HepG2 (cell line): ENCODE measurements around the gene C5. TPM values are rescaled to one million over a fixed set of nuclear protein-coding genes. Genes with fewer than 3 reads are reported as not detected.

Experiments used
- ATAC-seq: fragments of 200-7000 bp; cut with Tn5 transposase; 3 replicates; pipeline ENCODE4 v1.9.1; 2020; ENCODE audit warnings: mild to moderate bottlenecking, moderate library complexity
- BruUV-seq: library from RNA; stranded (reverse); fragments of 400-500 nt; replicated peaks from 2 replicates; lab custom pipeline; 2021; lab: Mats Ljungman, UMichigan
- CTCF ChIA-PET: fragments of 300-600 bp; formaldehyde crosslinking; extraction: SDS; loops from one replicate; lab custom pipeline; 2021; ENCODE audit warnings: low total read pairs, inconsistent platforms, low intra/inter-chr PET ratio; lab: Yijun Ruan, JAX
- POLR2A ChIA-PET: fragments of 350-600 bp; sonication (Branson Sonifier 250); formaldehyde crosslinking; loops from one replicate; lab custom pipeline; 2020; ENCODE audit warnings: antibody characterized with exemption, inconsistent platforms; lab: Yijun Ruan, JAX
- DNase-seq: peaks from one replicate; pipeline ENCODE4 v3.0.0-alpha.2; 2015; ENCODE audit warnings: low spot score
- FAIRE-seq: peaks from 3 replicates; lab custom pipeline; 2011; peaks lifted over from hg19 to GRCh38; lab: Jason Lieb, UNC
- H2AFZ ChIP-seq: one replicate; pipeline ENCODE4 v1.6.1; 2011; ENCODE audit warnings: low read length, inconsistent platforms
- H3K27ac ChIP-seq: fragments of 300-600 bp; 3 replicates; pipeline ENCODE4 v1.8.0; 2011; ENCODE audit warnings: mixed run types, mild to moderate bottlenecking, mixed read lengths, low read length, inconsistent platforms; ENCODE audit not compliant: insufficient read depth; ENCODE audit errors: extremely low read length
- H3K27me3 ChIP-seq, 2 experiments: fragments of 200-600 bp in 1 of 2; 2 replicates in 1 of 2; 3 replicates in 1 of 2; pipeline versions ENCODE4 v1.6.0 to v1.8.0; 2011; ENCODE audit warnings: low read length in 2 of 2, mild to moderate bottlenecking in 2 of 2, moderate library complexity in 2 of 2, inconsistent platforms in 1 of 2; ENCODE audit not compliant: insufficient read depth in 2 of 2, control insufficient read depth in 1 of 2
- H3K36me3 ChIP-seq, 2 experiments: fragments of 200-600 bp in 1 of 2; replicated peaks in 1 of 2; 2 replicates in 1 of 2; 3 replicates in 1 of 2; pipeline versions ENCODE4 v1.5.1 to v1.8.0; 2011; ENCODE audit warnings: low read length in 2 of 2, inconsistent platforms in 1 of 2; ENCODE audit not compliant: insufficient read depth in 2 of 2, control insufficient read depth in 1 of 2
- H3K4me1 ChIP-seq: 2 replicates; pipeline ENCODE4 v1.5.1; 2012; ENCODE audit warnings: low read length, inconsistent platforms; ENCODE audit not compliant: insufficient read depth
- H3K4me2 ChIP-seq: 2 replicates; pipeline ENCODE4 v1.6.0; 2011; ENCODE audit warnings: low read depth, low read length, inconsistent platforms
- H3K4me3 ChIP-seq, 3 experiments: fragments of 200-600 bp in 1 of 3; sonication (generic), shearing (Covaris generic) in 1 of 3; replicated peaks in 1 of 3; 2 replicates each; pipeline ENCODE4 v1.5.1; 2011 to 2016; ENCODE audit warnings: low read length in 3 of 3, inconsistent platforms in 2 of 3, low read depth in 2 of 3, mild to moderate bottlenecking in 2 of 3, control low read depth in 1 of 3, mixed read lengths in 1 of 3; ENCODE audit not compliant: insufficient read depth in 1 of 3
- H3K79me2 ChIP-seq: one replicate; pipeline ENCODE4 v1.6.1; 2011; ENCODE audit warnings: low read length, inconsistent platforms; ENCODE audit not compliant: insufficient read depth
- H3K9ac ChIP-seq: 2 replicates; pipeline ENCODE4 v1.6.0; 2011; ENCODE audit warnings: mild to moderate bottlenecking, low read depth, low read length, inconsistent platforms; ENCODE audit not compliant: insufficient read depth
- H3K9me3 ChIP-seq: 2 replicates; pipeline ENCODE4 v1.5.1; 2012; ENCODE audit warnings: mild to moderate bottlenecking, low read length
- H4K20me1 ChIP-seq: 2 replicates; pipeline ENCODE4 v1.6.0; 2011; ENCODE audit warnings: inconsistent platforms, mild to moderate bottlenecking, low read length, moderate library complexity; ENCODE audit not compliant: insufficient read depth
- AHR ChIP-seq: IDR thresholded peaks from 2 replicates; pipeline ENCODE4 v1.6.1; 2018; ENCODE audit warnings: missing genetic modification reagents, missing compliant biosample characterization
- ATM ChIP-seq: fragments of 450-650 bp; IDR thresholded peaks from 2 replicates; pipeline ENCODE4 v1.7.1; 2017; ENCODE audit warnings: mild to moderate bottlenecking, borderline replicate concordance
- CBX1 ChIP-seq: IDR thresholded peaks from one replicate; pipeline ENCODE4 v1.6.1; 2016; ENCODE audit warnings: antibody characterized with exemption, low read depth
- HBP1 ChIP-seq: IDR thresholded peaks from 2 replicates; pipeline ENCODE4 v1.6.1; 2016; ENCODE audit warnings: low read depth, control low read depth
- RFX1 ChIP-seq: fragments of 450-650 bp; IDR thresholded peaks from 2 replicates; pipeline ENCODE4 v1.6.1; 2017
- SMAD3 ChIP-seq: sonication (generic); formaldehyde crosslinking; IDR thresholded peaks from 2 replicates; pipeline ENCODE4 v1.4.0; 2020; ENCODE audit warnings: missing genetic modification reagents
- STAG1 ChIP-seq: sonication (generic); formaldehyde crosslinking; IDR thresholded peaks from 2 replicates; pipeline ENCODE4 v1.4.0; 2020; ENCODE audit warnings: missing genetic modification reagents
- UBTF ChIP-seq: sonication (generic); formaldehyde crosslinking; IDR thresholded peaks from 2 replicates; pipeline ENCODE4 v1.4.0; 2020; ENCODE audit warnings: mild to moderate bottlenecking, missing genetic modification reagents
- WIZ ChIP-seq: sonication (generic); formaldehyde crosslinking; IDR thresholded peaks from 2 replicates; pipeline ENCODE4 v1.5.1; 2020; ENCODE audit warnings: mild to moderate bottlenecking, missing genetic modification reagents
- ZFP36L2 ChIP-seq: sonication (generic); formaldehyde crosslinking; IDR thresholded peaks from 2 replicates; pipeline ENCODE4 v1.4.0; 2020; ENCODE audit warnings: missing genetic modification reagents
- ZNF205 ChIP-seq: IDR thresholded peaks from 2 replicates; pipeline ENCODE4 v1.6.1; 2018; ENCODE audit warnings: missing biosample characterization, missing genetic modification reagents
- ZNF274 ChIP-seq: sonication (generic); formaldehyde crosslinking; IDR thresholded peaks from 2 replicates; pipeline ENCODE4 v1.5.1; 2020; ENCODE audit warnings: mild to moderate bottlenecking, missing genetic modification reagents
- ZNF362 ChIP-seq: sonication (generic); formaldehyde crosslinking; IDR thresholded peaks from 2 replicates; pipeline ENCODE4 v1.4.0; 2020; ENCODE audit warnings: missing genetic modification reagents, mild to moderate bottlenecking, borderline replicate concordance
- ZNF556 ChIP-seq: sonication (generic); formaldehyde crosslinking; IDR thresholded peaks from 2 replicates; pipeline ENCODE4 v1.4.0; 2020; ENCODE audit warnings: mild to moderate bottlenecking, missing genetic modification reagents, borderline replicate concordance
- ZNF615 ChIP-seq: sonication (generic); formaldehyde crosslinking; IDR thresholded peaks from 2 replicates; pipeline ENCODE4 v1.5.0; 2020; ENCODE audit warnings: mild to moderate bottlenecking, missing genetic modification reagents, borderline replicate concordance
- ZNF678 ChIP-seq: sonication (generic); formaldehyde crosslinking; IDR thresholded peaks from 2 replicates; pipeline ENCODE4 v1.4.0; 2020; ENCODE audit warnings: mild to moderate bottlenecking, missing genetic modification reagents
- ZNF720 ChIP-seq: sonication (generic); formaldehyde crosslinking; IDR thresholded peaks from 2 replicates; pipeline ENCODE4 v1.4.0; 2020; ENCODE audit warnings: missing genetic modification reagents
- ZNF773 ChIP-seq: sonication (generic); formaldehyde crosslinking; IDR thresholded peaks from 2 replicates; pipeline ENCODE4 v1.4.0; 2020; ENCODE audit warnings: missing genetic modification reagents, borderline replicate concordance
- ZNF781 ChIP-seq: sonication (generic); formaldehyde crosslinking; IDR thresholded peaks from 2 replicates; pipeline ENCODE4 v1.5.1; 2020; ENCODE audit warnings: borderline replicate concordance, mild to moderate bottlenecking, missing genetic modification reagents; ENCODE audit errors: not compliant biosample characterization
- WGBS: methylation state at CpG from one replicate; pipeline ENCODE4 v1.1.6; 2017; ENCODE audit warnings: low lambda C conversion rate; 5-methylcytosine and 5-hydroxymethylcytosine counted together
- in situ Hi-C: cut with HindIII; loops from 2 replicates; pipeline ENCODE4 v1.10.0; 2017; ENCODE audit warnings: low pct_unique_long_range_greater_than_20kb; ENCODE audit not compliant: extremely low pct_ligation_motif_present
- intact Hi-C: fragments of 100-400 bp; cut with micrococcal nuclease; formaldehyde crosslinking; loops from one replicate; pipeline ENCODE4 v1.10.0; 2022; ENCODE audit not compliant: unreplicated experiment
- polyA plus RNA-seq, 8 experiments: library from polyadenylated mRNA; depleted of rRNA in 3 of 8; stranded (reverse) in 7 of 8; unstranded in 1 of 8; fragments of >200 nt; fragmentation: Illumina TruSeq in 4 of 8; extraction: Trizol in 4 of 8; gene quantifications; 2 replicates each; pipeline versions ENCODE4 v1.2.1 to v1.2.3, GENCODE V29; 2011 to 2016; ENCODE audit warnings: low read depth in 4 of 8, missing spikeins in 1 of 8, mixed read lengths in 1 of 8; ENCODE audit not compliant: insufficient read depth in 1 of 8
- total RNA-seq, 5 experiments: library from RNA; depleted of rRNA; stranded (reverse); fragments of >200 nt; fragmentation: Illumina TruSeq; extraction: Trizol; gene quantifications; 2 replicates each; pipeline ENCODE4 v1.2.3, GENCODE V29; 2016; ENCODE audit warnings: low read depth in 1 of 5
- TF ChIP-seq, protein P1 (sequence below): sonication (generic); formaldehyde crosslinking; IDR thresholded peaks from 2 replicates; pipeline ENCODE4 v1.5.1; 2020; ENCODE audit warnings: mild to moderate bottlenecking, moderate library complexity, missing genetic modification reagents

Gene C5
- total and polyA plus RNA-seq, 2 of the 13 experiments (the other 11 are each of a cell fraction or from before 2014, with no cell fraction given): 57.6 to 192 TPM

DNA sequence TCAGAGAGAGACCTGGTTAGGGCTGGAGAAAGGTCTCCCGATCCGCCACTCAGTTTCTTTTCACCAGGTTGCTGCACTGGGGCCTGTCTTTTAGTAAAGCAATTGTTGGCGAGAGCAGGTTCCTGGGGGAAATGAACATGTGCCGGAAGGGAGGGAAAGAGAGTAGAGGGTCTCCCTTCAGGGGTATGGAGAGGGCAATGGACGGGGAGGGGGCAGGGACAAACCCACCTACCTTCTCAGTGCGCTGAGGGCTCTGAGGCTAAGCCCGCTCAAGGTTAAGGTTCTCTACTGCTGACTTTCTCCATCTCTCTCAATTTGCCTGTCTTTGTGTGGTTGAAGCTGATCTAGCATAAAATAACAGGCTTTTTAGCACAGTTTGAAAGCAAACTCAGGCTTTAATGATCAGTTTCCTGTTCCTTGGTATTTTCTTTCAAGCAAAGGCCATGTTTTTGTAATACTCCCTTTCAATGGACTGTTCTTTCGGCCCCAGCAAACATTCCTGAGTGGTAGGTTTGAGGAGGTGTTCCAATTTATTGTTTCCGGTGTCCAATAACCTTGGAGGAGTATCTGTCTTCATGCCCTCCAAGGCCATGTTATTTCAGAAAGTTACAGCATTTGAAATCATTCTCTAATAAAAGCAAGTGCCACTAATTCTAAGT, 98.0 kb downstream of the C5 start:
- Histone ChIP-seq H4K20me1 (no peaks in the 10 kb centered on the region), H3K4me1 (no peaks in the 10 kb centered on the region), H3K79me2 (no peaks in the 10 kb centered on the region), H2AFZ (no peak overlapping the region), H3K27me3 (no peaks in the 10 kb centered on the region), H3K9ac (no peak overlapping the region), H3K36me3 (peaks cover 16 to 44% of the 10 kb centered on the region in 2 experiments)
- intact Hi-C loops: no loop called here
- 94% methylated on average over 9 of the region's 9 CpGs for WGBS
- TF ChIP-seq ZNF720 (CRISPR knock-in tag) (no peak), ZNF556 (CRISPR knock-in tag) (no peak), WIZ (CRISPR knock-in tag) (no peak), ZNF205 (no peak), ZNF362 (CRISPR knock-in tag) (no peak), AHR (no peak), ZNF274 (CRISPR knock-in tag) (no peak), HBP1 (no peak), ZNF615 (no peak), ZNF773 (CRISPR knock-in tag) (no peak), ZNF678 (CRISPR knock-in tag) (no peak), STAG1 (CRISPR knock-in tag) (no peak), ZFP36L2 (CRISPR knock-in tag) (no peak), SMAD3 (no peak), ATM (no peak), CBX1 (no peak), ZNF781 (no peak), UBTF (no peak), RFX1 (no peak)
- TF ChIP-seq, protein P1, sequence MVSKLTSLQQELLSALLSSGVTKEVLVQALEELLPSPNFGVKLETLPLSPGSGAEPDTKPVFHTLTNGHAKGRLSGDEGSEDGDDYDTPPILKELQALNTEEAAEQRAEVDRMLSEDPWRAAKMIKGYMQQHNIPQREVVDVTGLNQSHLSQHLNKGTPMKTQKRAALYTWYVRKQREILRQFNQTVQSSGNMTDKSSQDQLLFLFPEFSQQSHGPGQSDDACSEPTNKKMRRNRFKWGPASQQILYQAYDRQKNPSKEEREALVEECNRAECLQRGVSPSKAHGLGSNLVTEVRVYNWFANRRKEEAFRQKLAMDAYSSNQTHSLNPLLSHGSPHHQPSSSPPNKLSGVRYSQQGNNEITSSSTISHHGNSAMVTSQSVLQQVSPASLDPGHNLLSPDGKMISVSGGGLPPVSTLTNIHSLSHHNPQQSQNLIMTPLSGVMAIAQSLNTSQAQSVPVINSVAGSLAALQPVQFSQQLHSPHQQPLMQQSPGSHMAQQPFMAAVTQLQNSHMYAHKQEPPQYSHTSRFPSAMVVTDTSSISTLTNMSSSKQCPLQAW (CRISPR knock-in tag): no peak
- TF ChIP-seq, all 625 proteins: peak for 0
- BruUV-seq: no TSS peak
- H3K4me3 ChIP-seq: no peak overlapping the region
- in situ Hi-C loops: no loop called here
- H3K9me3 ChIP-seq: no peaks in the 10 kb centered on the region
- POLR2A ChIA-PET: no interaction called here
- ATAC-seq: no peak
- H3K4me2 ChIP-seq: no peak overlapping the region
- CTCF ChIA-PET: no interaction called here
- H3K27ac ChIP-seq: no peak overlapping the region
- DNase-seq: no peak
- FAIRE-seq: no peak
